ENCODE measurements around the gene IGFN1.

Gene IGFN1

GRCh38 chr1:201184307-201185122 is 6.1 kb upstream of the IGFN1 start:
- DNase-seq: peak; percentile 30 to 32

DNA sequence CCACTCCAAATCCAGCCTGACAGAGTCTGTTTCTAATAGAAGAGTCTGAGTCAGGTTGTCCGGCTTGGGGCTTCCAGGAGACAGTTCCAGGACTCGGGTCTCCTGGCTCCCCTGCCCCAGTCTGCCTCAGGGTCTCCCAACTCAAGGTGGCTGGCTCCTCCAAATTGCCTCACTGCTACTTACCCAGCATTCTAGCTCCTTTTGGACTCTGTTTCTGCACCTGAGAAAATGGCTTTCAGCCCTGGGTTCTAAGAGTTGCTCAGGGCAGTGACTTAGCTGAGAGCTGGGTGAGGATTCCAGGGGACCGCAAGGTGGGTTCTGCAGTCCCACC is 5.5 kb upstream of the IGFN1 start:
- TF ChIP-seq GATA1 (IDR thresholded peaks at IDR 0.05; ENCODE audit: low read depth, low read length) (no peak), POLR2A (IDR thresholded peaks at IDR 0.05; ENCODE audit: low read length) (no peak)
- no peak for DNase-seq

More at GRCh38 chr1:201184307-201185122, 6.1 kb upstream of the IGFN1 start:
- TF ChIP-seq POLR2A (IDR thresholded peaks at IDR 0.05; ENCODE audit: low read length) (no peak), GATA1 (IDR thresholded peaks at IDR 0.05; ENCODE audit: low read depth, low read length) (no peak)

- TF ChIP-seq POLR2A (IDR thresholded peaks at IDR 0.05; ENCODE audit: low read length): no peak
- TF ChIP-seq GATA1 (IDR thresholded peaks at IDR 0.05; ENCODE audit: low read depth, low read length): no peak
- DNase-seq: no peak
Measured at GRCh38 chr1:201185527-201186128, 5.0 kb upstream of the IGFN1 start.

- no peak for DNase-seq
- TF ChIP-seq GATA1 (IDR thresholded peaks at IDR 0.05; ENCODE audit: low read depth, low read length) (no peak), POLR2A (IDR thresholded peaks at IDR 0.05; ENCODE audit: low read length) (no peak)
Measured at GRCh38 chr1:201186192-201186591, 4.4 kb upstream of the IGFN1 start.

GRCh38 chr1:201189085-201189484 is 1.5 kb upstream of the IGFN1 start:
- DNase-seq: no peak
- TF ChIP-seq GATA1 (IDR thresholded peaks at IDR 0.05; ENCODE audit: low read depth, low read length) (no peak), POLR2A (IDR thresholded peaks at IDR 0.05; ENCODE audit: low read length) (no peak)

- TF ChIP-seq POLR2A (IDR thresholded peaks at IDR 0.05; ENCODE audit: low read length): no peak
- no peak for TF ChIP-seq GATA1 (IDR thresholded peaks at IDR 0.05; ENCODE audit: low read depth, low read length)
- DNase-seq: no peak
Measured at GRCh38 chr1:201190005-201190404, 619 bp upstream of the IGFN1 start.

GRCh38 chr1:201191653-201192260 is 1.1 kb downstream of the IGFN1 start:
- DNase-seq: peak in 1 of 2 experiments; percentile 27
- TF ChIP-seq POLR2A (IDR thresholded peaks at IDR 0.05; ENCODE audit: low read length) (no peak), GATA1 (IDR thresholded peaks at IDR 0.05; ENCODE audit: low read depth, low read length) (no peak)

- no peak for DNase-seq
- TF ChIP-seq GATA1 (IDR thresholded peaks at IDR 0.05; ENCODE audit: low read depth, low read length): no peak
Measured at GRCh38 chr1:201192261-201192788, 1.7 kb downstream of the IGFN1 start.

DNA sequence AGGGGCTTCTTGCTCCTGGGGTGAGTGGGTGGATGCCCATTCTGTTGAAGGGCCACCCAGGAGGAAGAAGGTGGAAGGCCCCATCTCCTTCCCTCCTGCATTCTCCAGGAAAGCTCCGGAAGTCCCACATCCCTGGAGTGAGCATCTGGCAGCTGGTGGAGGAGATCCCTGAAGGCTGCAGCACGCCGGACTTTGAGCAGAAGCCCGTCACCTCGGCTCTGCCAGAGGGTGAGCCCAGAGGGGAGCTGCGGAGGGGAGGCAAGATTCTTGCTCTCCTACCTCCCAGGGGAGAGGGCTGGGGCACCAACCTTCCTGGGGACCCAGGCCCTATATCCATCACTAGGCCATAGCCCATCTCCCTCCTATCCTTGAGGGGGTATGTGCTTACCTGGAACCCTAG is 3.4 kb downstream of the IGFN1 start:
- no peak for DNase-seq
- TF ChIP-seq GATA1 (IDR thresholded peaks at IDR 0.05; ENCODE audit: low read depth, low read length): no peak
- TF ChIP-seq POLR2A (IDR thresholded peaks at IDR 0.05; ENCODE audit: low read length): no peak

DNA sequence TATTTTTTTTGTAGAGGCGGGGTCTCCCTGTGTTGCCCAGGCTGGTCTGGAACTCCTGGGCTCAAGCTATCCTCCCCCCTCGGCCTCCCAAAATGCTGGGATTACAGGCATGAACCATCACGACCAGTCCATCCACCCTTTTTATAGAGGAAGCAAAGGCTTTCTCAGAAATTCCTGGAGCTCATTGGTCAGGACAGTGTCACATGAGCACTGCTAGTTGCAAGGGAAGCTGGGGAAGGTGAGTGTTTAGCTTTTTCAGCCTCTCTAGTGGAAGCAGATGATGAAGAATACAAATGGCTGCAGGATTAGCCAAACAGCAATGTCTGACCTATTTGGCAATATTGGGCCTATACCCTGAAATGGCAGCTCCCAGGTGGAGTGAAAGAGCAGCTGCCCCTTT is 8.0 kb downstream of the IGFN1 start:
- DNase-seq: no peak
- TF ChIP-seq POLR2A (IDR thresholded peaks at IDR 0.05; ENCODE audit: low read length) (no peak), GATA1 (IDR thresholded peaks at IDR 0.05; ENCODE audit: low read depth, low read length) (no peak)

- TF ChIP-seq GATA1 (IDR thresholded peaks at IDR 0.05; ENCODE audit: low read depth, low read length): no peak
- no peak for TF ChIP-seq POLR2A (IDR thresholded peaks at IDR 0.05; ENCODE audit: low read length)
- DNase-seq: no peak
Measured at GRCh38 chr1:201205036-201205435, 14.4 kb downstream of the IGFN1 start.

GRCh38 chr1:201206176-201206575 is 15.6 kb downstream of the IGFN1 start:
- TF ChIP-seq POLR2A (IDR thresholded peaks at IDR 0.05; ENCODE audit: low read length): no peak
- TF ChIP-seq GATA1 (IDR thresholded peaks at IDR 0.05; ENCODE audit: low read depth, low read length): no peak
- no peak for DNase-seq

DNA sequence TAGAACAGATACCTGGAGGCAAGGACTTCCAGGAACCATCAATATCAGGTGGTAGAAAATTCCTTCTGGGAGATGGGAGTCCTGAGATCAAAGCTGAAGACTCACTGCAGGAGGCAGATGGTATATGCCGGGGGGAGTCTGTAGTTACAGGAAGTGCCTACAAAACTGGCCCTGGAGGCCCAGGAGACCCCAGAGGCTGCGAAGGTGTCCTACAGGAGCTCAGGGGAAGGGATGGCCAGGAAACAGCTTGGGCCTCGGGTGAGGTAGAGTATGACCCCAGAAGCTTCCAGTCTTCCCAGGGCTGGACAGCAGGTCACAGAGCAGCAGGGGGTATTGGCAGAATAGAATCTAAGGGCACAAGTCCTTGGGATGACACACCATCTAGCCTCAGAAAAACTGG is 16.4 kb downstream of the IGFN1 start:
- DNase-seq: no peak
- TF ChIP-seq POLR2A (IDR thresholded peaks at IDR 0.05; ENCODE audit: low read length) (no peak), GATA1 (IDR thresholded peaks at IDR 0.05; ENCODE audit: low read depth, low read length) (no peak)

GRCh38 chr1:201208236-201208635 is 17.6 kb downstream of the IGFN1 start:
- no peak for DNase-seq
- no peak for TF ChIP-seq GATA1 (IDR thresholded peaks at IDR 0.05; ENCODE audit: low read depth, low read length)
- TF ChIP-seq POLR2A (IDR thresholded peaks at IDR 0.05; ENCODE audit: low read length): no peak

Measured in erythroblast (primary cell).